LHCN-M2 (cell line): ENCODE results near the gene PCYT1B. TPM values are rescaled to one million over a fixed set of nuclear protein-coding genes. Genes with fewer than 3 reads are reported as not detected.

Source experiments
- DNase-seq: peaks from one replicate; pipeline ENCODE4 v3.0.0-alpha.2; 2012; ENCODE audit warnings: low read depth
- total RNA-seq: library from RNA; depleted of rRNA; stranded (reverse); fragments of >200 nt; gene quantifications from 2 replicates; pipeline ENCODE4 v1.2.3, GENCODE V29; 2014; rRNA removed

The PCYT1B gene
- total RNA-seq, 1 experiment from 2014 or later: not detected

DNA sequence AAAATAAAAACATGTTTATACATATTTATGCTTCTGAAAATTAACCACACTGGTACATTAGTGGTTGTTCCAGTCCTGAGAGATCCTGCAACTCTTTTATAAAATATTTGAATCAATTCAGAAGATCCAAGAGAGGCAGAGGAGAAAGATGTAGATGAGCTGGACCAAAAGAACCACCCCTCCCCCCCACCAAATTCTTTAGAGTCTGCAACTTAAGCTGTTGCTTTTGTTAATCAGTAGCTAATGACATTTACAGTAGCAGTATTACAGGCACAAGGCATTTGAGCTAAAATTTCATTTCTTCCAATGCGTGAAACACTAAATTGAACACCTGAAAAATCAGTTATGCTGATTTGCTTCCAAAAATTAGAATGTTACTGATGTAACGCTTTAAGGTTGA, 120.5 kb downstream of the PCYT1B start:
- no peak for DNase-seq

DNA sequence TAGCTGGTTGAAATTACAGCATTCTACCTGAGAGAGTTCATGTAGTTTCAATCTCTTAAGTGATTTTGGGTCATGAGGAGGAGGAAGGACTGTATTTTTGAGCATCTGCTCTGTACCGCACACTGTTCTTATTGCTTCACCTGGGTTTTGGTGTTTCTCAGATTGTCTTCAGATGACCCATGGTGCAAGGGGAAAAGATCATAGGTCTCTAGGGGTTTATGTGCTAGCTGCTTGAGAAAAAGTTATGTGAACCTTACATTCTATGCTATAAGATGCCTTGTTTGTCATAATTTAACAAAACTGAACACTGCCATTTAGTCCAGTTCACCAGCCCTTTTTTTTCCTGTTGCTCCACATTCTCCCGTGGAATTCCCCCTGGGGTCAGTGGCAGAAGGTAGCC, 121.7 kb downstream of the PCYT1B start:
- no peak for DNase-seq

DNA sequence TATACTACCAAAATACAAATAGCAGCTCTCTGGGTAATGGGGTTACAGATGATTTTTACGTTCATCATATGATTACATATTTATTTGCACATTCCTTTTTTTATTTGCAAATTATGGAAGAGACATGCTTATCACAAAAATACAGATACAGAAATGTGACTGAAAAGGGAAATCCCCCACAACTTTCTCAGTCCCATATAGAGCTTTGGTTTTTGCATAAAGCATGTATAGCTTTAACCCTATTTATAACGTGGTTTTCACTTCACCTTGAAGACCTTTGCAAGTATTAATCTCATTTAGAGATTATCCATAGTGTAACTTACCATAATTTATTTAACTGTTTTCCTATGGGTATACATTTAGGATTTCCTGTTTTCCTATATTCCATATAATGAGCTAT, 126.7 kb downstream of the PCYT1B start:
- DNase-seq: no peak

DNA sequence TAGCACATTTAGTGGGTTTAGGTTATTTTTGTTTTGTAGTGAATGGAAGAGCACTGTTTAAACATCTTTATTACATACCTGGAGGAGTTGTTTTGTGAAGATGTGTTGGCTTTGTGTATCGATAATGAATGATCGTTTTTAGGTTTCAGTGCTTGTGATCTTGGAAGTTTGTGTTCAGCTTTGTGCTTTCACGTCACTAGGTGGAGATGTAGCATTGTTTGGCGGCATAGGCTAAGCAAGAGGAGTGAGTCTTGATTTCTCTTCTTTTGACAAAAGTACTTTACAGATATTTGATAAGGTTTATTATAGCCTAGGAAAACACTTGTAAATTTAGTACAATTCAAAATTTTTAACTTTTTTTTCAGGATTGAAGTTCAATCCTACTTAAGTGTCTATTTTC, 131.7 kb downstream of the PCYT1B start:
- no peak for DNase-seq

DNA sequence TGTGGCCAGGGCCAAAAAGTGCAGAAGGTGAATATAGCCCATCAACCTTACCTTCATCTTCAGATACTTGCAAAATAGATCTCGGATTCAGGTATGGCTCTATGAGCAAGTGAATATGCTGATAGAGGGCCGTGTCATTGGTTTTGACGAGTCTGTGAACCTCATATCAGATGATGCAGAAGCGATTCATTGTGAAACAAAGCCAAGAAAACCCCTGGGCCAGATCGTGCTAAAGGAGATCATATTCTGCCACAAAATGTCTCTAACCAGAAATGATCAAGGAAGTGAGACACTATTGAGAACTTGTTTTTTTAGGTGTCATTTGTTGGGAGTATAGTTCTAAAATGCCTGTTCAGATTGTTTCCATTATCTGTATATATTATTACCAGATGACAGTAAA, 133.7 kb downstream of the PCYT1B start:
- no peak for DNase-seq

DNA sequence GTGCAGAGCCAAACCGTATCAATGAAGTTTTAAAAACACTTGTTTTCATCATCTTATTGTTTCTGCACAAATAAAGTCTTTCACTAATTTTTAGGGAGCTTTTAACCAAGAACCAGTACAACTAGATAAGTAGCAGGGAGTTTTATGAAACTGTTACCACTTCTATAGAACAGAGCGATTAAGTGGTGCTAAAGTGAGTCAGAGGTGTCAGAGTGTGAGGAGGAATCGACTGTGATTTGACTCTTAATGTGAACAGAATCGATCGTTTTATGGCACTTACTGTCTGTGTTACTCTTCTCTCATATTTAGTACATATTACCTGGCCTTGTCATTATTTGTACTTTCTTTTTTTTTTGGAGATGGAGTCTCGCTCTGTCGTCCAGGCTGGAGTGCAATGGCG, 138.8 kb downstream of the PCYT1B start:
- DNase-seq: no peak

Other genes with a start within 250 kb of the PCYT1B start
- gene PDK3, start 182.1 kb downstream of the PCYT1B start, total RNA-seq: 1.1 and 2.0 TPM in 2 replicates
- gene POLA1, start 46.6 kb upstream of the PCYT1B start, total RNA-seq: 19.1 and 24.1 TPM in 2 replicates